K562 (cell line): ENCODE data around the gene ABHD16B. TPM values are rescaled to one million over a fixed set of nuclear protein-coding genes. Genes with fewer than 3 reads are reported as not detected.

Source experiments
- CREB3 ChIP-seq: fragments of 450-650 bp; conservative IDR thresholded peaks from 2 replicates; pipeline ENCODE4 v1.6.1; 2016; ENCODE audit warnings: missing genetic modification characterization, low read depth, mild to moderate bottlenecking, missing compliant biosample characterization, moderate library complexity
- EWSR1 ChIP-seq: fragments of 450-650 bp; IDR thresholded peaks from 2 replicates; pipeline ENCODE4 v1.6.1; 2018; ENCODE audit warnings: borderline replicate concordance, mild to moderate bottlenecking, low read depth, moderate library complexity; ENCODE audit not compliant: partially characterized antibody
- FOXJ3 ChIP-seq: sonication (generic); formaldehyde crosslinking; IDR thresholded peaks from 2 replicates; pipeline ENCODE4 v1.4.0; 2020; ENCODE audit warnings: mild to moderate bottlenecking, missing genetic modification reagents
- FOXK1 ChIP-seq: sonication (generic); formaldehyde crosslinking; IDR thresholded peaks from 2 replicates; pipeline ENCODE4 v1.8.0; 2022; ENCODE audit warnings: missing genetic modification reagents, mild to moderate bottlenecking, borderline replicate concordance
- RNF219 ChIP-seq: fragments of 250-450 bp; sonication (Bioruptor Pico); IDR thresholded peaks from 2 replicates; pipeline ENCODE4 v1.5.0; 2022; ENCODE audit warnings: mild to moderate bottlenecking
- VEZF1 ChIP-seq: fragments of 200-800 bp; sonication (Bioruptor generic); IDR thresholded peaks from 2 replicates; pipeline ENCODE4 v1.6.1; 2017; ENCODE audit warnings: missing genetic modification characterization, missing compliant biosample characterization
- ZC3H11A ChIP-seq: IDR thresholded peaks from 2 replicates; pipeline ENCODE4 v1.6.1; 2012; ENCODE audit warnings: low read depth, low read length, improper control_type of control experiment
- ZMIZ1 ChIP-seq, 2 experiments: fragments of 150-350 bp in 1 of 2; IDR thresholded peaks; 2 replicates each; pipeline ENCODE4 v1.6.1; 2012 to 2016; ENCODE audit warnings: low read depth in 2 of 2, low read length in 2 of 2, mild to moderate bottlenecking in 1 of 2, moderate library complexity in 1 of 2
- ZNF232 ChIP-seq: sonication (generic); formaldehyde crosslinking; IDR thresholded peaks from 2 replicates; pipeline ENCODE4 v1.8.0; 2022; ENCODE audit warnings: mild to moderate bottlenecking, missing genetic modification reagents
- ZNF518B ChIP-seq: fragments of 250-450 bp; sonication (Bioruptor Pico); IDR thresholded peaks from 2 replicates; pipeline ENCODE4 v1.5.0; 2021; ENCODE audit warnings: mild to moderate bottlenecking, moderate library complexity
- polyA plus RNA-seq, 8 experiments: library from polyadenylated mRNA; depleted of rRNA in 4 of 8; stranded (reverse) in 5 of 8; unstranded in 3 of 8; fragments of >200 nt; fragmentation: Nextera tagmentation in 2 of 8; fragmentation: Illumina TruSeq in 1 of 8; extraction: Ambion mirVana in 2 of 8; extraction: Trizol in 1 of 8; gene quantifications; 2 replicates each; pipeline versions ENCODE4 v1.2.1 to v1.2.3, GENCODE V29; 2011 to 2014; ENCODE audit warnings: inconsistent platforms in 1 of 8, missing spikeins in 1 of 8
- total RNA-seq, 7 experiments: library from RNA; depleted of rRNA in 6 of 7; stranded (reverse); fragments of >200 nt in 6 of 7; fragmentation: Illumina TruSeq in 2 of 7; extraction: Trizol in 2 of 7; gene quantifications; 2 replicates each; pipeline versions ENCODE4 v1.2.1 to v1.2.3, GENCODE V29; 2011 to 2021; ENCODE audit warnings: low replicate concordance in 1 of 7

Gene ABHD16B
- total and polyA plus RNA-seq, 9 of the 15 experiments (the other 6 are each of a cell fraction or from before 2014, with no cell fraction given): not detected

GRCh38 chr20:63864978-63865640 is 3.8 kb downstream of the ABHD16B start, which contains the start of gene TPD52L2 (continued):
- TF ChIP-seq RNF219 (CRISPR knock-in tag) (no peak), CREB3 (tag) (no peak), EWSR1 (no peak), ZC3H11A (no peak), FOXK1 (CRISPR knock-in tag) (0 out of 2 replicates have a peak, but pooled peaks have one; percentile 56), ZNF232 (CRISPR knock-in tag) (no peak), ZMIZ1 (IDR thresholded peaks at IDR 0.05; ENCODE audit: low read depth in 2 of 2, low read length in 2 of 2) (no peak), ZNF518B (CRISPR knock-in tag) (no peak), VEZF1 (CRISPR knock-in tag) (peak; percentile 61), FOXJ3 (CRISPR knock-in tag) (no peak)
